Left ventricle myocardium superior (tissue), 1 donor: Measurements from ENCODE around the gene KIF5B. TPM values are rescaled to one million over a fixed set of nuclear protein-coding genes. Genes with fewer than 3 reads are reported as not detected.
"Not testable (repeated sequence)": the region's sequence is repeated elsewhere in the genome, so short reads cannot be mapped to it uniquely, and the experiment has no call there.

ENCODE experiments used
- ATAC-seq: fragments of 200-7000 bp; cut with Tn5 transposase; one replicate; pipeline ENCODE4 v1.9.1; 2020; ENCODE audit warnings: mild to moderate bottlenecking, moderate library complexity
- DNase-seq: peaks from one replicate; pipeline ENCODE4 v3.0.0-alpha.2; 2020
- intact Hi-C: fragments of 100-400 bp; cut with micrococcal nuclease; formaldehyde crosslinking; loops from one replicate; pipeline ENCODE4 v1.11.0; 2022
- total RNA-seq: library from RNA; stranded (reverse); fragmentation: NEBNext Ultra II Directional; extraction: Animal tissue kit (Norgen Biotek cat#: 25700); gene quantifications from one replicate; pipeline ENCODE4 v1.2.1, GENCODE V29; 2021
- donor health status: DM: no; HTN: yes; CAD: no; lungs with severe emphysema.

Gene KIF5B
- total RNA-seq, 1 donor from 2014 or later = 139 TPM

GRCh38 chr10:32065856-32066255 is 9.6 kb upstream of the KIF5B start:
- intact Hi-C loops = no loop called here
- DNase-seq (no peak), ATAC-seq (no peak)

DNA sequence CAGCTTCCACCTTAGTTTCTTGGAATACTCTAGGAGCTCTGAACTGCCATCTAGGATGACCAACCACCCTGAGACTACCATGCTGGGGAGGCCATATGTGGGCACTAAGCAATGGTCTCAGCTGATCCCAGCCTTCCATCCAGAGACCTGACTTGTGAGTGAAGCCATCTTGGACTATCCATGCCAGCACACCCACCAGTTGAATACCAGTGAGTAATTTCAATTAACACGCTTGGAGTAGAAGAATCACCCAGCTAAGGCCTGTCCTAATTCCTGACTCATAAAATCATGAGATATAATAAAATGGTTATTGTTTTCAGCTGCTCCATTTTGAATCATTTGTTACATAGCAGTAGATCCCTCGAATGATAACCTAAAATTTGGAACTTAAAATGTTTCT is 5.2 kb upstream of the KIF5B start:
- DNase-seq (no peak), ATAC-seq (no peak)
- intact Hi-C loops = no loop called here

DNA sequence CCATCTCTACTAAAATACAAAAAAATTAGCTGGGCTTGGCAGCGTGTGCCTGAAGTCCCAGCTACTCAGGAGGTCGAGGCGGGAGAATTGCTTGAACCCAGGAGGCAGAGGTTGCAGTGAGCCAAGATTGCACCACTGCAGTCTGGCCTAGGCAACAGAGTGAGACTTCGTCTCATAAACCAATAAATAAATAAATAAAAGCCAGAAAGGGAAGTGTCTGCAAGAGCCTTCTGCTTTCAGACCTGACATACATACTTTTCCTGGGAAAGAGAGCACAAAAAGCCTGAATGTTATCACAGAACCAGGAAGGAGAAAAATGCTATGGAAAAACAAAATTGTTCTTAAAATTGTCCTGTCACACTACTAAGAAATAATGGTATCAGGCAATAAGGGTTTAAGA is 4.1 kb upstream of the KIF5B start:
- DNase-seq = no peak
- intact Hi-C loops = no loop called here
- ATAC-seq = no peak

DNA sequence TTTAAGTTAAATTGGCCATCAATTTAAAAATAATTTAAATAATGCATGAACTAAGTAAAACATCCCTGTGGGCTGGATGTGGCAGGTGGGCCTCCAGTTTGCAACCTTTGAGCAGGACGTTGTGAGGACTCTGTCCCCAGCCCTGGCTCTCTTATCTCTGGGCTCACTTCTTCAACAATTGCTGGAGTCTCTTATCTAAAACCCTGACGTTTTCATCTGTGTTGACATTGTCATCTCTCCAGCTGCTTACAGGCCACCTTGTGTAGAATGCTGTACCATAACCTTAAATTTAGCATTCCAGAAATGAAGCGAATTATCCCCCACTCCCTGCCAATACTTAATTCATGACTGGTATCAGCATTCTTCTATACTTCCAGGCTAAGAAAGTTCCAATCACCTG is 3.2 kb upstream of the KIF5B start:
- ATAC-seq (no peak), DNase-seq (no peak)
- intact Hi-C loops = no loop called here

DNA sequence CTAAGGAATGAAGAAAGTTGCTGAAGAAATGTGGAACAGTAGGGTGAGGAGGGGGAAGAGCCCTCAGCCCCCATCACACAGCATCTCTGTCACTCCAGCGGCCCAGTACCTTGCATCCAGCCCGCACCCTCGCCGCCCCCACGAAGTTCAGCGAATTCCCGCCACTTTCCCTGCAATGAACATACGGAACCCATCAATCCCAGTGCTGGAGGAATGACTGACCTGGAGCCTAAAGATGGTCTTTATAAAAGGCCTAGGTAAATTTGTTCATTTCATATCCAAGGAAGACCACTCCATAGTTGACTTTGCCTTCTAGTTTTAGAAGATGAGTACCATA is 779 bp upstream of the KIF5B start:
- intact Hi-C loops = no loop called here

GRCh38 chr10:32055478-32056135 is 618 bp downstream of the KIF5B start:
- peak; percentile 77 for DNase-seq
- intact Hi-C loops = no loop called here
- ATAC-seq = peak; percentile 78

More for the DNA sequence above, 779 bp upstream of the KIF5B start:
- ATAC-seq (no peak), DNase-seq (no peak)

- no peak for DNase-seq
- ATAC-seq = no peak
- intact Hi-C loops = no loop called here
Measured at GRCh38 chr10:32054094-32054493, 2.1 kb downstream of the KIF5B start.

DNA sequence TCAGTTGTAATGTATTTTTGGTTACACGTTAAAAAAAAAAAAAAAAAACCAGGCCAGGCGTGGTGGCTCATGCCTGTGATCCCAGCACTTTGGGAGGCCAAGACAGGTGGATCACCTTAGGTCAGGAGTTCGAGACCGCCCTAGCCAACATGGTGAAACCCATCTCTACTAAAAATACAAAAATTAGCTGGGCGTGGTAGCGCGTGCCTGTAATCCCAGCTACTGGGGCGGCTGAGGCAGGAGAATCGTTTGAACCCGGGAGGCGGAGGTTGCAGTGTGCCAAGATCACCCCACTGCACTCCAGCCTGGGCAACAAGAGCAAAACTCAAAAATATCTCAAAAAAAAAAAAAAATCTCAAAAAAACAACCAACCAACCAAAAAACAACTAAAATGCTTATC is 2.8 kb downstream of the KIF5B start:
- ATAC-seq, intact Hi-C loops, DNase-seq: not testable (repeated sequence)

DNA sequence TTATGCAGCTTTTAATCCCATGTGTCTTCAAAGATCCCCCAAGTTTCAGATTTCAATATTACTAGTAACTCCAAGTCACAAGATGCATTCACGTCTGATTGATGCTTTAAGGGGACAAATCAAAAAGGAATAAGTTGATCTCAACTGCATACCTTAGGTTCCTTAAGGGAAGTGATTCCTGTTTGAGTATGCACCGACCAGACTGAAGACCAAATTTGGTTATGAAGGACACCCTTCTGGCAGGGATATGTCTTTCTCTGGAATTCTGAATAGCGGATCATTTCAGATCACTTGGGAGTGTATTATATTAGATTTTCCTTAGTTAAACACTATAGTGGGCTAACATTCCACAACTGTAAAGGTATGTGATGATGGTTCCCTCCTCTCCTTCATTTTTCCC is 4.3 kb downstream of the KIF5B start:
- DNase-seq (no peak), ATAC-seq (no peak)
- intact Hi-C loops = no loop called here

GRCh38 chr10:32050177-32050576 is 6.0 kb downstream of the KIF5B start:
- DNase-seq = no peak
- intact Hi-C loops = no loop called here
- ATAC-seq = peak; percentile 11

DNA sequence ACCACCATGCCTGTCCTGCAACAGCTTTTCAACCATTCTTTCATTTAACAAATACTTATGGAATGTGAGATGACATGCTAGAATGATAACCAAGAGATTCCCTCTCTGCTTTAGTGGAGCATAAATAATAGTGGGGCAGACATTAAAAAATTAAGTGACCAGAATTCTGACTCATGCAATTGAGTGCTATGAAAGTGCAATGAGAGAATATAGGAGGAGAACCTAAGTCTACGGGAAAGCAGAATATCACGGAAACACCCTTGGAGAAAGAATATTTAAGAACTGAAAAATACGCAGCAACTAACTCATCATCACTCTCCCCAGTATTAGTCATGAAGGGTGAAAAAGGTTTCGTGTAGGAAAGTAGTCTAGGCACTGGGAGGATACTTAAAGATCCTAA is 7.1 kb downstream of the KIF5B start:
- intact Hi-C loops = no loop called here
- no peak for ATAC-seq
- DNase-seq = no peak

GRCh38 chr10:32048282-32048681 is 7.9 kb downstream of the KIF5B start:
- DNase-seq (no peak), ATAC-seq (no peak)
- intact Hi-C loops = no loop called here

GRCh38 chr10:32047881-32048280 is 8.3 kb downstream of the KIF5B start:
- no peak for ATAC-seq
- intact Hi-C loops = no loop called here

GRCh38 chr10:32046151-32046550 is 10.1 kb downstream of the KIF5B start:
- intact Hi-C loops = no loop called here
- DNase-seq = no peak
- ATAC-seq = no peak

More at GRCh38 chr10:32047881-32048280, 8.3 kb downstream of the KIF5B start:
- no peak for DNase-seq

- DNase-seq, intact Hi-C loops, ATAC-seq: not testable (repeated sequence)
Measured at GRCh38 chr10:32042730-32043129, 13.5 kb downstream of the KIF5B start.

GRCh38 chr10:32041290-32042028 is 14.8 kb downstream of the KIF5B start:
- ATAC-seq = peak; percentile 39
- intact Hi-C loops = no loop called here
- no peak for DNase-seq

DNA sequence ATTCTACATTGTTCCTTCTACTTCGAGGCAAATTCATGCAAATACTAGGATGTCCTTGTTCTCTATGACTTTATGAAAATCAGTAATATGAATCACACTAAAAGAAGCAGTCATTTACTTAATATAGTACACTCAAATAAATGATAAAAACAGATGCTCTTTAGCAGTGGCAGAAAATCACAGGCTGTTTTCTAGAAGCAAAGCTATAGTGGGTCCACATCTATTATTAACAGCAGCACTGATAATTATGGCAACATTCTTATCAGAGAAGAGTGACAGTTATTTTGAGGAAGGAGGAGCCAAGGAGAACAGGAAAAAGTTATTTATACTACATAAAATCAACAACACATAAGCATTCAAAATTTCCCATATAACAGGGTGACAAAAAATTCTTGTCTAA is 16.5 kb downstream of the KIF5B start:
- DNase-seq (no peak), ATAC-seq (peak; percentile 80)
- intact Hi-C loops = no loop called here

GRCh38 chr10:32038777-32039176 is 17.4 kb downstream of the KIF5B start:
- intact Hi-C loops = no loop called here
- ATAC-seq (peak; percentile 13), DNase-seq (no peak)

DNA sequence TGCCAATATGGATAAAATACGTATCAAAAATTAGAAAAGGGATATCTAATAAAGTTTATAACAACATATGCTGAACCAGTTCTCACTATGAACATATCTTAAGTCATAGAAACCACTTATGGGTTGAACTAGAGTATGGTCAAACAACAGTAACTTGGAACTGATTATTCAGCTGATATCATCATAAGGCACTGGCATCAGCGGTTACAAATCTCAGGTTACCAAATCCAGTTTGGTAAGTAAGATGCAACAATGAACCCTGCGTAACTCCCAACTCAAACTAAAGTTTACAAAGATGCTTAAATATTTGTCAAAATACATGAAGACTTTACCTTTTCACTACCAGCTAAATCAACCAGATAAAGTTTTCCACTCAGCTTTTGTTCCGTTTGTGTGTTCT is 19.3 kb downstream of the KIF5B start:
- ATAC-seq (no peak), DNase-seq (no peak)
- intact Hi-C loops = no loop called here

GRCh38 chr10:32035038-32035437 is 21.2 kb downstream of the KIF5B start:
- ATAC-seq (no peak), DNase-seq (no peak)
- intact Hi-C loops = no loop called here

DNA sequence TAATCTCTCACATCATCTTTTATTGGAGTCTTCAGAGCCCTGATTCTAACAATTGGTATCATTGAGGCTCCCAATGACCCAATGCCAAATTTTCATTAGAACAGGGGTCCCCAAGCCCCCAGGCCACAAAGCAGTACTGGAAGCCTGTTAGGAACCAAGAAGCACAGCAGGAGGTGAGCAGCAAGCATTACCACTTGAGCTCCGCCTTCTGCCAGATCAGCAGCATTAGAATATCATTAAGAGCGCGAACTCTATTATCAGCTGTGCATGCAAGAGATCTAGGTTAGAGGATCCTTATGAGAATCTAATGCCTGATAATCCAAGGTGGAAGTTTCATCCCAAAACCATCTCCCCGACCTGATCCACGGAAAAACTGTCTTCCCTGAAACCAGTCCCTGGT is 23.1 kb downstream of the KIF5B start:
- no peak for ATAC-seq
- intact Hi-C loops = no loop called here
- DNase-seq = no peak
